ENCODE measurements around the gene ARHGAP9. TPM values are rescaled to one million over a fixed set of nuclear protein-coding genes. Genes with fewer than 3 reads are reported as not detected.

The ARHGAP9 gene
- polyA plus RNA-seq, 1 donor from 2014 or later = 129 TPM

- Mint-ChIP-seq H3K9me3 (no peaks in the 10 kb centered on the region), H3K4me3 (peak overlapping the region; percentile 46 to 67 (median 60)), H3K36me3 (peaks cover 5% of the 10 kb centered on the region), H3K4me1 (peaks cover 31 to 43% (median 35%) of the 10 kb centered on the region in 3 donors), H3K27ac (peak overlapping the region in 2 of 3 donors; percentile 54 to 65), H3K27me3 (no peaks in the 10 kb centered on the region)
Observed at GRCh38 chr12:57474862-57475261, 4.8 kb downstream of the ARHGAP9 start.

DNA sequence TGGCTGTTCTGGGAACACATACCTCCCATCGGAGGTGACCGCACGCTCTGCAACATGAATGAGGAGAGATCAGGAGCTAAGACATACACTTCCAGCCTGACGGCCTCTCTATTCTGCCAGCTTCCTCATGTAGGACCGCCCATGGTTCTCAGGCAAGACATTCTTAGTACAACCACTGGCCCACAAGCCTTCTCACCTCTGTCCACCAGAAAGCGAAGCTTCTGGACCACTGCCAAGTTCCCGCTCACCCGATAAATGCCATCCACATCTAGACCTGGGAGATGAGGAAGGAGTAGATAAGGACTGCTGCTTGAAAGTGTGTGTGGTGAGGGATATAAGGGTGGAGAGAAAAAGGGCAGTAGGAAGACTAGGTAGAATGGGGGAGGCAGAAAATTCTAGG is 5.2 kb downstream of the ARHGAP9 start:
- Mint-ChIP-seq H3K9me3 (no peaks in the 10 kb centered on the region), H3K27ac (peak overlapping the region; percentile 18 to 65 (median 54)), H3K36me3 (peaks cover 9% of the 10 kb centered on the region), H3K27me3 (no peaks in the 10 kb centered on the region), H3K4me3 (peak overlapping the region in 3 of 4 donors; percentile 31 to 88 (median 60)), H3K4me1 (peaks cover 27 to 38% (median 30%) of the 10 kb centered on the region in 3 donors)

DNA sequence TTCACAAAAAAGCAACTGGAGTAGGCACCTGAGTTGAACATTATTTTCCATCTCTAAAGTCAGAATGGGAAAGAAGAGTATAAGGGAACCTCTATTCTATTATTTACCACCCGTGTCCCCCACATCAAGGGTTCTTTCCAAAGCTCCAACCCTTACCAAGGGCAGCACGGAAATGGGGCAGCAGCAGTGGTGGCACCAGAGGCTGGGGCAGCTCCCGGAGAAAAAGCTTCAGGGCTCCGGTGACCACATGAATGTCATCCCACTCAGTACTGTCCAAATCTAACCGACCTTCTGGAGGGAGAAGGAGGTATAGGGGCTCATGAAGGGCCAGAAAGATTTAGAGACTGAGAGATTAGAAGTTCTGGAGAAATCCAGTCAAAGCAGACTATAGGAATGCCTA is 5.8 kb downstream of the ARHGAP9 start:
- Mint-ChIP-seq H3K27me3 (no peaks in the 10 kb centered on the region), H3K27ac (peak overlapping the region in 2 of 3 donors; percentile 18 to 65), H3K9me3 (no peaks in the 10 kb centered on the region), H3K4me3 (peak overlapping the region in 2 of 4 donors; percentile 31 to 60), H3K4me1 (peaks cover 26 to 36% (median 26%) of the 10 kb centered on the region in 3 donors), H3K36me3 (peaks cover 10% of the 10 kb centered on the region)

DNA sequence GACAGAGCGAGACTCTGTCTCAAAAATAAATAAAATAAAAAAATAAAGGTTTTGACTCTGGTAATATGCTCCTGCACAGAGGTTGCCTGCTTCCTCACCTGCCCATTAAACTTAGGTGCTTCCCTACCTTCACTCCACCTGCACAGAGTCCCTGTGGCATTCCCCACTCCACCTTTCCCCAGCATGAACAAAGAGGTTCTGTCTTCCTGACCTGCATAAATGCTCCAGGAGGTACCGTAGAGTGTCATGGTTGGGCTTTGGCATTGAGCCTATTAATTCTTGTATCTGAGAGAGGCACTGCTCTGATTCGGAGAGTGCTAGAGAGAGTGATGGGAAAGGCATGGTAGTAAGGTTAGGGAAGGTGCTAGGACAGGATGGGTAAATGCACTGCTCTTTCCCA is 6.3 kb downstream of the ARHGAP9 start:
- Mint-ChIP-seq H3K4me1 (peaks cover 21 to 31% (median 21%) of the 10 kb centered on the region in 3 donors), H3K27me3 (no peaks in the 10 kb centered on the region), H3K27ac (peak overlapping the region in 1 of 3 donors; percentile 64), H3K9me3 (no peaks in the 10 kb centered on the region), H3K36me3 (peaks cover 12% of the 10 kb centered on the region), H3K4me3 (peak overlapping the region in 1 of 4 donors; percentile 60)

GRCh38 chr12:57472391-57472790 is 7.3 kb downstream of the ARHGAP9 start:
- Mint-ChIP-seq H3K27ac (peak overlapping the region in 1 of 3 donors; percentile 64), H3K4me1 (peaks cover 15 to 26% (median 17%) of the 10 kb centered on the region in 3 donors), H3K9me3 (no peaks in the 10 kb centered on the region), H3K4me3 (peak overlapping the region in 2 of 4 donors; percentile 20 to 57), H3K27me3 (no peaks in the 10 kb centered on the region), H3K36me3 (peaks cover 15% of the 10 kb centered on the region)

GRCh38 chr12:57471661-57472060 is 8.0 kb downstream of the ARHGAP9 start:
- H3K27me3 Mint-ChIP-seq = no peaks in the 10 kb centered on the region
- H3K36me3 Mint-ChIP-seq = peaks cover 12% of the 10 kb centered on the region
- no peaks in the 10 kb centered on the region for H3K9me3 Mint-ChIP-seq
- H3K4me1 Mint-ChIP-seq = peaks cover 10 to 22% (median 17%) of the 10 kb centered on the region in 3 donors
- peak overlapping the region in 1 of 4 donors; percentile 57 for H3K4me3 Mint-ChIP-seq
- H3K27ac Mint-ChIP-seq = no peak overlapping the region

DNA sequence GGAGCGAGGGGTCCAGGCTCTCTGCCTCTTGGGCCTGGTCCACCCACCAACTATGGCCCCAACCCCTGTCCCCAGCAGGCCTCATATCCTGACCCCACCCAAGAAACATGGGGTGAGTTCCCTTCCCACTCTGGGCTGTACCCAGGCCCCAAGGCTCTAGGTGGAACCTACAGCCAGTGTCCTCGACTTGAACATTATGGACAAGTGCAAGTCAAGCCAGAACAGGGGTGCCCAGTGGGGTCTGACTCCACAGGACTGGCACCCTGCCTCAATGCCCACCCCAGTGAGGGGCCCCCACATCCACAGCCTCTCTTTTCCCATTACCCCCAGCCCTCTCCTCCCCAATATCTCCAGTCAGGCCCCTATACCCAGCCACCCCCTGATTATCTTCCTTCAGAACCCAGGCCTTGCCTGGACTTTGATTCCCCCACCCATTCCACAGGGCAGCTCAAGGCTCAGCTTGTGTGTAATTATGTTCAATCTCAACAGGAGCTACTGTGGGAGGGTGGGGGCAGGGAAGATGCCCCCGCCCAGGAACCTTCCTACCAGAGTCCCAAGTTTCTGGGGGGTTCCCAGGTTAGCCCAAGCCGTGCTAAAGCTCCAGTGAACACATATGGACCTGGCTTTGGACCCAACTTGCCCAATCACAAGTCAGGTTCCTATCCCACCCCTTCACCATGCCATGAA is 8.6 kb downstream of the ARHGAP9 start:
- Mint-ChIP-seq H3K4me3 (no peak overlapping the region), H3K27ac (no peak overlapping the region), H3K9me3 (no peaks in the 10 kb centered on the region), H3K4me1 (peaks cover 5 to 16% (median 12%) of the 10 kb centered on the region in 3 donors), H3K27me3 (no peaks in the 10 kb centered on the region), H3K36me3 (peaks cover 12% of the 10 kb centered on the region)

GRCh38 chr12:57470286-57470969 is 9.2 kb downstream of the ARHGAP9 start:
- no peaks in the 10 kb centered on the region for H3K9me3 Mint-ChIP-seq
- no peaks in the 10 kb centered on the region for H3K27me3 Mint-ChIP-seq
- peaks cover 12% of the 10 kb centered on the region for H3K36me3 Mint-ChIP-seq
- no peak overlapping the region for H3K27ac Mint-ChIP-seq
- no peak overlapping the region for H3K4me3 Mint-ChIP-seq
- H3K4me1 Mint-ChIP-seq = peaks cover 5 to 16% (median 12%) of the 10 kb centered on the region in 3 donors

GRCh38 chr12:57469296-57470164 is 10.1 kb downstream of the ARHGAP9 start:
- Mint-ChIP-seq H3K9me3 (no peaks in the 10 kb centered on the region), H3K4me3 (no peak overlapping the region), H3K4me1 (peaks cover 8 to 11% (median 8%) of the 10 kb centered on the region in 3 donors), H3K27me3 (no peaks in the 10 kb centered on the region), H3K36me3 (peaks cover 12% of the 10 kb centered on the region), H3K27ac (no peak overlapping the region)

DNA sequence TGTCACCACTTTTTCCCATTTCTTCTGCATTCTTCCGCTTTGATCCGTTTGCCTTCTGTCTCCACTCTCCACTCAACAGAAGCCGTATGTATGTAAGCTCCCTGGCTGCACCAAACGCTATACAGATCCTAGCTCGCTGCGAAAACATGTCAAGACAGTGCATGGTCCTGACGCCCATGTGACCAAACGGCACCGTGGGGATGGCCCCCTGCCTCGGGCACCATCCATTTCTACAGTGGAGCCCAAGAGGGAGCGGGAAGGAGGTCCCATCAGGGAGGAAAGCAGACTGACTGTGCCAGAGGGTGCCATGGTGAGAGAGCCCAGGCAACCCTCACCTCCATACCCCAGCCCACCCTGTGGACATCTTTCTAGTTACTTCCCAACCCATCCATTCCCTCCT is 11.8 kb downstream of the ARHGAP9 start:
- H3K36me3 Mint-ChIP-seq = peaks cover 10% of the 10 kb centered on the region
- H3K4me1 Mint-ChIP-seq = peaks cover 3 to 9% (median 4%) of the 10 kb centered on the region in 3 donors
- H3K27me3 Mint-ChIP-seq = no peaks in the 10 kb centered on the region
- peak overlapping the region in 1 of 3 donors; percentile 31 for H3K27ac Mint-ChIP-seq
- H3K4me3 Mint-ChIP-seq = peak overlapping the region in 2 of 4 donors; percentile 48
- no peaks in the 10 kb centered on the region for H3K9me3 Mint-ChIP-seq

DNA sequence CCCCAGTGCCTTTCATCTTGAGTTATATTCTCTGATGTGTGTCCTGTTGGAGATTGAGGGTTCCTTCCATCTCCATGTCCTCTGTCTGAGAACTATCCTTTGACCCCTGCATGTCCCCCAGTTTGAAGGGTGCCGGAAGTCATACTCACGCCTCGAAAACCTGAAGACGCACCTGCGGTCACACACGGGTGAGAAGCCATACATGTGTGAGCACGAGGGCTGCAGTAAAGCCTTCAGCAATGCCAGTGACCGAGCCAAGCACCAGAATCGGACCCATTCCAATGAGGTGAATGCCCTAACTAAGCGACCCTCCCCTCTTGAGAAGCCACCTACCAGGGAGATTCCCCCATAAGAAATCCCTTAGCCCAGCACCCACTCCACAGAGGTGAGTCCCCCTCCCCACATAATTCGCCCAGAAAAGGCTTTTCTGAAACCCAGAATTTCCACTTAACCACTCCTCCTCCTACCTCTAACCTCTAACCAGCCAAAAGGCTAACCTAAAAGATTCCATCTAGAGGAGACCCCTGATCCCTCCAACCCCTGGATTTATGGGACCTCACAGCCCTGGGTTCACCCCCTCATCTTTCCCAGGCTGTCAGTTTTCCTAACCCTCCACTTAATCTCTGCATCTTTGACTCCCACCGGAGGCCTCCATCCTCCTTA is 12.3 kb downstream of the ARHGAP9 start:
- H3K4me3 Mint-ChIP-seq = peak overlapping the region in 1 of 4 donors; percentile 18
- no peaks in the 10 kb centered on the region for H3K9me3 Mint-ChIP-seq
- H3K4me1 Mint-ChIP-seq = peaks cover 9 to 15% (median 9%) of the 10 kb centered on the region in 3 donors
- no peaks in the 10 kb centered on the region for H3K27me3 Mint-ChIP-seq
- H3K27ac Mint-ChIP-seq = peak overlapping the region in 1 of 3 donors; percentile 31
- peaks cover 10% of the 10 kb centered on the region for H3K36me3 Mint-ChIP-seq

- peaks cover 13 to 21% (median 14%) of the 10 kb centered on the region in 3 donors for H3K4me1 Mint-ChIP-seq
- no peak overlapping the region for H3K27ac Mint-ChIP-seq
- H3K27me3 Mint-ChIP-seq = peaks cover 2% of the 10 kb centered on the region
- no peaks in the 10 kb centered on the region for H3K9me3 Mint-ChIP-seq
- no peak overlapping the region for H3K4me3 Mint-ChIP-seq
- H3K36me3 Mint-ChIP-seq = peaks cover 10% of the 10 kb centered on the region
Observed at GRCh38 chr12:57465747-57466505, 13.7 kb downstream of the ARHGAP9 start.

DNA sequence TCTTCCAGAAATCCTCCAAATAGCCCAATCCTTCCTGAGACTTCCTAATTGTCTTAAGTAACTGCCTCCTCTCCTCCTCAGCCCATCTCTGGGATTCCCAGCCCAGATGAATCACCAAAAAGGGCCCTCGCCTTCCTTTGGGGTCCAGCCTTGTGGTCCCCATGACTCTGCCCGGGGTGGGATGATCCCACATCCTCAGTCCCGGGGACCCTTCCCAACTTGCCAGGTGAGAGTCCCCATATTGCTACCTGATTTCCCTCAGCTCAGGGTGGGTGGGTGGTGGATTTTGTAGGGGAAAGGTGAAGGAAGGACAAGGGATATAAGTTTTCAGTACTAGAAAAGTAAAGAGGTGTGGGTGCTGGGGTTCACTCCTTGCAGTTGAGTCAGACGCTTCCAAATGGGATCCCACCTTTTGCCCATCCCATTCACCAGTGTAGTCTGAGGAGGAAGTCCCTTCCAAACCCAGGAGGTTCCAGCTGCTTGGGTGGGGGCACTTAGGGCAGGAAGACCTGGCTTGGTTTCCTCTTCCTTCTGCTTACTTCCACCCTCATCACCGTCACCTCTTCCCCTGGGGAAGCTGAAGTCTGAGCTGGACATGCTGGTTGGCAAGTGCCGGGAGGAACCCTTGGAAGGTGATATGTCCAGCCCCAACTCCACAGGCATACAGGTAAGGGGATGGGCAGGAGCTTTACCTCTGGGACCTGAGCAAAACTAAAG is 14.5 kb downstream of the ARHGAP9 start:
- H3K9me3 Mint-ChIP-seq = no peaks in the 10 kb centered on the region
- peaks cover 16 to 25% (median 18%) of the 10 kb centered on the region in 3 donors for H3K4me1 Mint-ChIP-seq
- H3K27ac Mint-ChIP-seq = peak overlapping the region in 1 of 3 donors; percentile 41
- peaks cover 10% of the 10 kb centered on the region for H3K36me3 Mint-ChIP-seq
- H3K4me3 Mint-ChIP-seq = peak overlapping the region in 1 of 4 donors; percentile 80
- peaks cover 4% of the 10 kb centered on the region for H3K27me3 Mint-ChIP-seq
